Endodermal cell (in vitro differentiated cells): ENCODE results near the gene SMAP2. TPM values are rescaled to one million over a fixed set of nuclear protein-coding genes. Genes with fewer than 3 reads are reported as not detected.

Experiments
- DNase-seq: peaks from one replicate; pipeline ENCODE4 v3.0.0-alpha.2; 2017
- H3K27ac ChIP-seq: 2 replicates; pipeline ENCODE4 v1.5.1; 2013; ENCODE audit warnings: mild to moderate bottlenecking, low read depth, low read length, moderate library complexity
- H3K27me3 ChIP-seq: 2 replicates; pipeline ENCODE4 v1.6.1; 2013; ENCODE audit warnings: mild to moderate bottlenecking, low read length, moderate library complexity; ENCODE audit not compliant: insufficient read depth, control insufficient read depth, poor library complexity, severe bottlenecking
- H3K36me3 ChIP-seq: 2 replicates; pipeline ENCODE4 v1.7.0; 2013; ENCODE audit warnings: mild to moderate bottlenecking, low read length, moderate library complexity; ENCODE audit not compliant: control insufficient read depth, insufficient read depth
- H3K4me1 ChIP-seq: one replicate; pipeline ENCODE4 v1.7.0; 2013; ENCODE audit warnings: low read length; ENCODE audit not compliant: control insufficient read depth, insufficient read depth
- H3K4me3 ChIP-seq: 2 replicates; pipeline ENCODE4 v1.5.1; 2013; ENCODE audit warnings: mild to moderate bottlenecking, low read length, moderate library complexity
- H3K9ac ChIP-seq: 2 replicates; pipeline ENCODE4 v1.6.1; 2013; ENCODE audit warnings: mild to moderate bottlenecking, low read length, moderate library complexity; ENCODE audit not compliant: poor library complexity, severe bottlenecking; ENCODE audit errors: extremely low read depth
- H3K9me3 ChIP-seq: 2 replicates; pipeline ENCODE4 v1.6.1; 2013; ENCODE audit warnings: mild to moderate bottlenecking, low read length, moderate library complexity; ENCODE audit not compliant: control insufficient read depth
- H3K27ac Mint-ChIP-seq: 2 replicates; pipeline ENCODE4 v1.8.0; 2020; ENCODE audit warnings: mixed read lengths
- H3K27me3 Mint-ChIP-seq: 2 replicates; pipeline ENCODE4 v1.8.0; 2021; ENCODE audit warnings: mild to moderate bottlenecking, mixed read lengths; ENCODE audit not compliant: insufficient read depth
- H3K36me3 Mint-ChIP-seq: 2 replicates; pipeline ENCODE4 v1.8.0; 2020; ENCODE audit warnings: low read depth, mixed read lengths
- H3K4me1 Mint-ChIP-seq: 2 replicates; pipeline ENCODE4 v1.8.0; 2020; ENCODE audit warnings: mixed read lengths
- H3K4me3 Mint-ChIP-seq: 2 replicates; pipeline ENCODE4 v1.8.0; 2020; ENCODE audit warnings: mild to moderate bottlenecking, moderate library complexity, mixed read lengths
- H3K9me3 Mint-ChIP-seq: 2 replicates; pipeline ENCODE4 v1.8.0; 2020; ENCODE audit warnings: mild to moderate bottlenecking, mixed read lengths
- WGBS, 2 experiments: methylation state at CpG; one replicate each; pipeline versions ENCODE4 v1.1.5 to v1.1.7; 2013; ENCODE audit warnings: missing lambda C conversion rate in 2 of 2, mixed read lengths in 1 of 2; ENCODE audit not compliant: insufficient coverage in 1 of 2, insufficient read length in 1 of 2; 5-methylcytosine and 5-hydroxymethylcytosine counted together
- total RNA-seq, 2 donors: library from RNA; stranded (reverse); fragmentation: NEBNext Ultra II Directional in 1 of 2; extraction: Animal tissue kit (Norgen Biotek cat#: 25700) in 1 of 2; gene quantifications; 2 replicates in 1 of 2; 3 replicates in 1 of 2; pipeline ENCODE4 v1.2.1, GENCODE V29; 2021
- TF ChIP-seq, protein P1 (sequence below): fragments of 200-600 bp; sonication (generic); conservative IDR thresholded peaks from 2 replicates; pipeline ENCODE4 v1.5.0; 2021; ENCODE audit warnings: antibody characterized with exemption, mild to moderate bottlenecking

The SMAP2 gene
- total RNA-seq, 2 donors from 2014 or later = 21.9 to 22.3 TPM

- Histone ChIP-seq H3K9ac (no peak overlapping the region), H3K4me3 (no peak overlapping the region), H3K4me1 (no peaks in the 10 kb centered on the region), H3K27ac (no peak overlapping the region), H3K27me3 (peaks cover 6% of the 10 kb centered on the region), H3K9me3 (peaks cover 17% of the 10 kb centered on the region), H3K36me3 (no peaks in the 10 kb centered on the region)
- no peaks in the 10 kb centered on the region for H3K36me3 Mint-ChIP-seq
- TF ChIP-seq, protein P1, sequence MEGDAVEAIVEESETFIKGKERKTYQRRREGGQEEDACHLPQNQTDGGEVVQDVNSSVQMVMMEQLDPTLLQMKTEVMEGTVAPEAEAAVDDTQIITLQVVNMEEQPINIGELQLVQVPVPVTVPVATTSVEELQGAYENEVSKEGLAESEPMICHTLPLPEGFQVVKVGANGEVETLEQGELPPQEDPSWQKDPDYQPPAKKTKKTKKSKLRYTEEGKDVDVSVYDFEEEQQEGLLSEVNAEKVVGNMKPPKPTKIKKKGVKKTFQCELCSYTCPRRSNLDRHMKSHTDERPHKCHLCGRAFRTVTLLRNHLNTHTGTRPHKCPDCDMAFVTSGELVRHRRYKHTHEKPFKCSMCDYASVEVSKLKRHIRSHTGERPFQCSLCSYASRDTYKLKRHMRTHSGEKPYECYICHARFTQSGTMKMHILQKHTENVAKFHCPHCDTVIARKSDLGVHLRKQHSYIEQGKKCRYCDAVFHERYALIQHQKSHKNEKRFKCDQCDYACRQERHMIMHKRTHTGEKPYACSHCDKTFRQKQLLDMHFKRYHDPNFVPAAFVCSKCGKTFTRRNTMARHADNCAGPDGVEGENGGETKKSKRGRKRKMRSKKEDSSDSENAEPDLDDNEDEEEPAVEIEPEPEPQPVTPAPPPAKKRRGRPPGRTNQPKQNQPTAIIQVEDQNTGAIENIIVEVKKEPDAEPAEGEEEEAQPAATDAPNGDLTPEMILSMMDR = no peak
- H3K27me3 Mint-ChIP-seq = peaks cover 14% of the 10 kb centered on the region
- H3K4me1 Mint-ChIP-seq = peaks cover 7% of the 10 kb centered on the region
- DNase-seq = no peak
- peaks cover 19% of the 10 kb centered on the region for H3K9me3 Mint-ChIP-seq
- H3K4me3 Mint-ChIP-seq = no peak overlapping the region
- no peak overlapping the region for H3K27ac Mint-ChIP-seq
- WGBS, 2 experiments = 78 to 94% methylated on average over 1 of the region's 1 CpG
Observed at GRCh38 chr1:40361201-40361600, 12.3 kb upstream of the SMAP2 start.

DNA sequence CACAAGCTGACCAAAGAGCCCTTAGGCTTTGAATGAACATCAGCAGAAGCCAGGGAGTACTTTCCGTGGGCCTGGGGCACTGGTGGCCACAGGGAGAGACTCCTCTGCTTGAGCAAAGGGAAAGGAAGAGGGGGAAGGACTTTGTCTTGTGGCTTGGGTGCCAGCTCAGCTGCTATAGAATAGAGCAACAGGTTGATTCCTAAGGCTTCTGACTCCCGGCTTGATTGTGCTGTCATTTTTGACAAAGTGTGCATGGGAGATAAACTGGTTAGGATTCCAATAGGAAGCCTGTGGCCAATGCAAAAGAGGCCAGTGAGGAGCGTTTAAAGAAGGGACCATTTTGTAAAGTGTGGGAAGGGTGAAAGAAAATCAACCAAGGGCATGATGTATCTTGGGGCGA lies 11.9 kb upstream of the SMAP2 start:
- no peaks in the 10 kb centered on the region for H3K36me3 Mint-ChIP-seq
- Histone ChIP-seq H3K9me3 (peaks cover 17% of the 10 kb centered on the region), H3K4me3 (no peak overlapping the region), H3K36me3 (no peaks in the 10 kb centered on the region), H3K27me3 (peaks cover 6% of the 10 kb centered on the region), H3K27ac (no peak overlapping the region), H3K4me1 (no peaks in the 10 kb centered on the region), H3K9ac (no peak overlapping the region)
- H3K27me3 Mint-ChIP-seq = peaks cover 14% of the 10 kb centered on the region
- no peak overlapping the region for H3K4me3 Mint-ChIP-seq
- no peak for DNase-seq
- peaks cover 7% of the 10 kb centered on the region for H3K4me1 Mint-ChIP-seq
- WGBS, 2 experiments = 90 to 92% methylated on average over 4 of the region's 4 CpGs
- H3K27ac Mint-ChIP-seq = no peak overlapping the region
- TF ChIP-seq, protein P1 = no peak
- peaks cover 19% of the 10 kb centered on the region for H3K9me3 Mint-ChIP-seq

GRCh38 chr1:40362199-40362598 lies 11.3 kb upstream of the SMAP2 start:
- peaks cover 15% of the 10 kb centered on the region for H3K9me3 Mint-ChIP-seq
- H3K4me3 Mint-ChIP-seq = no peak overlapping the region
- no peak for DNase-seq
- no peak overlapping the region for H3K4me3 ChIP-seq
- no peaks in the 10 kb centered on the region for H3K36me3 ChIP-seq
- peaks cover 15% of the 10 kb centered on the region for H3K9me3 ChIP-seq
- no peak overlapping the region for H3K27ac Mint-ChIP-seq
- no peak overlapping the region for H3K27ac ChIP-seq
- H3K4me1 Mint-ChIP-seq = peaks cover 7% of the 10 kb centered on the region
- no peaks in the 10 kb centered on the region for H3K36me3 Mint-ChIP-seq
- WGBS, 2 experiments = 83 to 87% methylated on average over 1 to 2 of the region's 2 CpGs
- TF ChIP-seq, protein P1 = no peak
- peaks cover 14% of the 10 kb centered on the region for H3K27me3 Mint-ChIP-seq
- no peaks in the 10 kb centered on the region for H3K4me1 ChIP-seq
- H3K27me3 ChIP-seq = peaks cover 6% of the 10 kb centered on the region
- no peak overlapping the region for H3K9ac ChIP-seq
